Measurements from ENCODE around the gene MTMR1.
A peak's percentile ranks its signal among the peaks of the same experiment; 100 is the strongest.

Gene MTMR1

GRCh38 chrX:150762258-150763165 is 69.3 kb downstream of the MTMR1 start:
- DNase-seq (ENCODE audit: low read depth in 2 of 2) = no peak

GRCh38 chrX:150763303-150763797 is 70.2 kb downstream of the MTMR1 start:
- DNase-seq (ENCODE audit: low read depth in 2 of 2) = no peak

GRCh38 chrX:150763810-150764209 is 70.6 kb downstream of the MTMR1 start:
- DNase-seq (ENCODE audit: low read depth in 2 of 2) = no peak

- DNase-seq (ENCODE audit: low read depth in 2 of 2) = no peak
Measured at GRCh38 chrX:150765237-150765636, 72.0 kb downstream of the MTMR1 start.

GRCh38 chrX:150765782-150766350 is 72.7 kb downstream of the MTMR1 start:
- no peak for DNase-seq (ENCODE audit: low read depth in 2 of 2)

GRCh38 chrX:150766351-150767044 is 73.3 kb downstream of the MTMR1 start:
- DNase-seq (ENCODE audit: low read depth in 2 of 2) = no peak

- DNase-seq (ENCODE audit: low read depth in 2 of 2) = no peak
Measured at GRCh38 chrX:150767045-150767395, 73.8 kb downstream of the MTMR1 start.

GRCh38 chrX:150767475-150768131 is 74.4 kb downstream of the MTMR1 start:
- no peak for DNase-seq (ENCODE audit: low read depth in 2 of 2)

- no peak for DNase-seq (ENCODE audit: low read depth in 2 of 2)
Measured at GRCh38 chrX:150768132-150768485, 74.9 kb downstream of the MTMR1 start.

GRCh38 chrX:150768580-150769190 is 75.5 kb downstream of the MTMR1 start:
- no peak for DNase-seq (ENCODE audit: low read depth in 2 of 2)

GRCh38 chrX:150769408-150769807 is 76.2 kb downstream of the MTMR1 start:
- DNase-seq (ENCODE audit: low read depth in 2 of 2) = no peak

GRCh38 chrX:150770623-150771022 is 77.4 kb downstream of the MTMR1 start:
- DNase-seq (ENCODE audit: low read depth in 2 of 2) = no peak

- DNase-seq (ENCODE audit: low read depth in 2 of 2) = no peak
Measured at GRCh38 chrX:150771116-150771515, 77.9 kb downstream of the MTMR1 start.

GRCh38 chrX:150772150-150772970 is 79.2 kb downstream of the MTMR1 start:
- peak; percentile 40 to 71 for DNase-seq (ENCODE audit: low read depth in 2 of 2)

- DNase-seq (ENCODE audit: low read depth in 2 of 2) = no peak
Measured at GRCh38 chrX:150773117-150773516, 79.9 kb downstream of the MTMR1 start.

GRCh38 chrX:150773634-150774033 is 80.4 kb downstream of the MTMR1 start:
- DNase-seq (ENCODE audit: low read depth in 2 of 2) = no peak

GRCh38 chrX:150774798-150775568 is 81.8 kb downstream of the MTMR1 start:
- DNase-seq (ENCODE audit: low read depth in 2 of 2) = no peak

- DNase-seq (ENCODE audit: low read depth in 2 of 2) = no peak
Measured at GRCh38 chrX:150775569-150776350, 82.6 kb downstream of the MTMR1 start.

- DNase-seq (ENCODE audit: low read depth in 2 of 2) = no peak
Measured at GRCh38 chrX:150777328-150777992, 84.3 kb downstream of the MTMR1 start.

Data from stimulated activated CD4-positive, alpha-beta T cell treated with anti-CD3 and anti-CD28 coated beads, Interleukin-12 subunit alpha, Interleukin-12 subunit beta, amount 100 ng/mL, for 24 hours (primary cell).